ENCODE results near the gene OR2C1.

The OR2C1 gene

GRCh38 chr16:3375680-3376079, 20.0 kb downstream of the OR2C1 start:
- no peaks in the 10 kb centered on the region for H3K27me3 Mint-ChIP-seq (ENCODE audit: low read depth)
- H3K36me3 Mint-ChIP-seq (ENCODE audit: low read depth), result peaks cover 30% of the 10 kb centered on the region
- no peak for TF ChIP-seq CTCF (IDR thresholded peaks at IDR 0.05; ENCODE audit: unreplicated experiment in 3 of 3)
- no peaks in the 10 kb centered on the region for H3K4me1 Mint-ChIP-seq
- H3K4me3 Mint-ChIP-seq, result no peak overlapping the region
- no peak overlapping the region for H3K27ac Mint-ChIP-seq
- H3K9me3 Mint-ChIP-seq, result peaks cover 61% of the 10 kb centered on the region

- Mint-ChIP-seq H3K36me3 (ENCODE audit: low read depth) (peaks cover 52% of the 10 kb centered on the region), H3K4me1 (no peaks in the 10 kb centered on the region), H3K4me3 (no peak overlapping the region), H3K9me3 (peaks cover 81% of the 10 kb centered on the region), H3K27ac (no peak overlapping the region), H3K27me3 (ENCODE audit: low read depth) (no peaks in the 10 kb centered on the region)
- TF ChIP-seq CTCF (IDR thresholded peaks at IDR 0.05; ENCODE audit: unreplicated experiment in 3 of 3), result no peak
Observed at GRCh38 chr16:3377917-3378316, 22.2 kb downstream of the OR2C1 start.

- no peak for TF ChIP-seq CTCF (IDR thresholded peaks at IDR 0.05; ENCODE audit: unreplicated experiment in 3 of 3)
- Mint-ChIP-seq H3K27me3 (ENCODE audit: low read depth) (no peaks in the 10 kb centered on the region), H3K9me3 (peaks cover 84% of the 10 kb centered on the region), H3K27ac (no peak overlapping the region), H3K4me3 (no peak overlapping the region), H3K4me1 (no peaks in the 10 kb centered on the region), H3K36me3 (ENCODE audit: low read depth) (peaks cover 91% of the 10 kb centered on the region)
Observed at GRCh38 chr16:3383045-3383448, 27.4 kb downstream of the OR2C1 start.

GRCh38 chr16:3388325-3388724, 32.6 kb downstream of the OR2C1 start:
- H3K36me3 Mint-ChIP-seq (ENCODE audit: low read depth), result peaks cover 93% of the 10 kb centered on the region
- H3K9me3 Mint-ChIP-seq, result peaks cover 65% of the 10 kb centered on the region
- no peak overlapping the region for H3K27ac Mint-ChIP-seq
- no peak overlapping the region for H3K4me3 Mint-ChIP-seq
- no peak for TF ChIP-seq CTCF (IDR thresholded peaks at IDR 0.05; ENCODE audit: unreplicated experiment in 3 of 3)
- no peaks in the 10 kb centered on the region for H3K4me1 Mint-ChIP-seq
- no peaks in the 10 kb centered on the region for H3K27me3 Mint-ChIP-seq (ENCODE audit: low read depth)

- no peak overlapping the region for H3K4me3 Mint-ChIP-seq
- no peaks in the 10 kb centered on the region for H3K4me1 Mint-ChIP-seq
- H3K9me3 Mint-ChIP-seq, result peaks cover 62% of the 10 kb centered on the region
- no peak overlapping the region for H3K27ac Mint-ChIP-seq
- peaks cover 93% of the 10 kb centered on the region for H3K36me3 Mint-ChIP-seq (ENCODE audit: low read depth)
- no peak for TF ChIP-seq CTCF (IDR thresholded peaks at IDR 0.05; ENCODE audit: unreplicated experiment in 3 of 3)
- peaks cover 1% of the 10 kb centered on the region for H3K27me3 Mint-ChIP-seq (ENCODE audit: low read depth)
Observed at GRCh38 chr16:3389663-3390338, 34.1 kb downstream of the OR2C1 start.

- Mint-ChIP-seq H3K27ac (peak overlapping the region; percentile 31 to 93 (median 76)), H3K9me3 (peaks cover 62% of the 10 kb centered on the region), H3K4me1 (peaks cover 13% of the 10 kb centered on the region), H3K4me3 (peak overlapping the region; percentile 86 to 98 (median 95)), H3K36me3 (ENCODE audit: low read depth) (peaks cover 81% of the 10 kb centered on the region), H3K27me3 (ENCODE audit: low read depth) (no peaks in the 10 kb centered on the region)
- TF ChIP-seq CTCF (IDR thresholded peaks at IDR 0.05; ENCODE audit: unreplicated experiment in 3 of 3), result no peak
Observed at GRCh38 chr16:3400446-3400778, 44.7 kb downstream of the OR2C1 start.
